NB4 (cell line): ENCODE measurements around the gene LTF.

Experiments
- DNase-seq: peaks from one replicate; pipeline ENCODE4 v3.0.0; 2010; ENCODE audit warnings: low read depth
- H3K4me3 ChIP-seq: one replicate; pipeline ENCODE4 v1.5.1; 2011; ENCODE audit warnings: mild to moderate bottlenecking, low read depth, low read length, moderate library complexity
- MAX ChIP-seq: IDR thresholded peaks from 2 replicates; pipeline ENCODE4 v1.6.1; 2011; ENCODE audit warnings: low read depth, low read length
- MYC ChIP-seq: IDR thresholded peaks from 2 replicates; pipeline ENCODE4 v1.6.1; 2011; ENCODE audit warnings: low read depth, low read length
- POLR2A ChIP-seq: IDR thresholded peaks from 2 replicates; pipeline ENCODE4 v1.6.1; 2011; ENCODE audit warnings: mild to moderate bottlenecking; ENCODE audit not compliant: insufficient read length; ENCODE audit errors: extremely low read depth
- TF ChIP-seq, protein P1 (sequence below): IDR thresholded peaks from one replicate; pipeline ENCODE4 v1.5.1; 2012; ENCODE audit warnings: low read depth, low read length

LTF gene

DNA sequence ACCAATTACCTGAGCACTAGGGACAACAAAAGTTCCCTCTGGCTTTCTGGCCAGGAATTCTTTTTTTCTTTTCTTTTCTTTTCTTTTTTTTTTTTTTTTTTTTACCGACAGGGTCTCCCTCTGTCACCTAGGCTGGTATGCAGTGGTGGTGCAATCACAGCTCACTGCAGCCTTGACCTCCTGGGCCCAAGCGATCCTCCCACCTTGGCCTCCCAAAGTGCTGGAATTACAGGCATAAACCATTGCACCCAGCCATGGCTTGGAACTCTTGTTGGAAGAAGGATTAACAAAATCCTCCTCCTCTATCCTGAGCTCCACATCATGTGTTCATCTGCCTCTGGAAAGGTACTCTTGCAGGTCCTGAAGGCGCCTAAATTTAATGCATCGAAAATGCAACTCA lies 2.9 kb upstream of the LTF start:
- H3K4me3 ChIP-seq = no peak overlapping the region
- TF ChIP-seq MYC = no peak
- no peak for TF ChIP-seq POLR2A
- TF ChIP-seq MAX = no peak
- TF ChIP-seq, protein P1, sequence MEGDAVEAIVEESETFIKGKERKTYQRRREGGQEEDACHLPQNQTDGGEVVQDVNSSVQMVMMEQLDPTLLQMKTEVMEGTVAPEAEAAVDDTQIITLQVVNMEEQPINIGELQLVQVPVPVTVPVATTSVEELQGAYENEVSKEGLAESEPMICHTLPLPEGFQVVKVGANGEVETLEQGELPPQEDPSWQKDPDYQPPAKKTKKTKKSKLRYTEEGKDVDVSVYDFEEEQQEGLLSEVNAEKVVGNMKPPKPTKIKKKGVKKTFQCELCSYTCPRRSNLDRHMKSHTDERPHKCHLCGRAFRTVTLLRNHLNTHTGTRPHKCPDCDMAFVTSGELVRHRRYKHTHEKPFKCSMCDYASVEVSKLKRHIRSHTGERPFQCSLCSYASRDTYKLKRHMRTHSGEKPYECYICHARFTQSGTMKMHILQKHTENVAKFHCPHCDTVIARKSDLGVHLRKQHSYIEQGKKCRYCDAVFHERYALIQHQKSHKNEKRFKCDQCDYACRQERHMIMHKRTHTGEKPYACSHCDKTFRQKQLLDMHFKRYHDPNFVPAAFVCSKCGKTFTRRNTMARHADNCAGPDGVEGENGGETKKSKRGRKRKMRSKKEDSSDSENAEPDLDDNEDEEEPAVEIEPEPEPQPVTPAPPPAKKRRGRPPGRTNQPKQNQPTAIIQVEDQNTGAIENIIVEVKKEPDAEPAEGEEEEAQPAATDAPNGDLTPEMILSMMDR = no peak
- no peak for DNase-seq

DNA sequence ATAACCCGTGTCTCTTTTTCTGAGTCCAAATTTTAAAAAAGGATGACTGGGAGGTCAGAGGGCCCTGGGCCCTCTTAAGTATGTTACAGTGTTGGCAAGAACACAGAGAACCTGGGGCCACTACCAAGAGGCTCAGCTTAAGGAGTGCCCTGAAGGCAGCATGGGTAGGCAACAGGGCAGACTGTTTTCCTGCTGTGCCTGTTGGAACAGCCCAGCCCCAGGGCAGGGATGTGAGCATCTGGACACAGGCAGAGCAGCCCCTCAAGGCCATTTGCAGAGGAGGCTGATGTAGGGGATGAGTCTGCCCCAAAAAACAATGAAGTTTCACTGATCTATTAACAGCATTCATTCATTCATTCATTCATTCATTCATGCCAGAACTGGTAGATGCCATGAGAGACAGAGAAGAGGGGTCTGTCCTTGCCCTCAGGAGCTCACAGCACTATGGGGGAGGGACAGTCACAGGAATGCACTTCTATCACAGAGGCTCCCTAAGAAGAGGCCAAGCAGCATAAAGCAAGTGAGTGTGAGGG lies 2.2 kb upstream of the LTF start:
- DNase-seq = no peak
- TF ChIP-seq POLR2A (no peak), MYC (no peak)
- TF ChIP-seq, protein P1 = no peak
- H3K4me3 ChIP-seq = no peak overlapping the region

GRCh38 chr3:46466273-46466672 lies 1.6 kb upstream of the LTF start:
- no peak for DNase-seq
- TF ChIP-seq MYC (no peak), POLR2A (no peak)
- no peak overlapping the region for H3K4me3 ChIP-seq

GRCh38 chr3:46465196-46465520 lies 453 bp upstream of the LTF start:
- H3K4me3 ChIP-seq = no peak overlapping the region
- DNase-seq = no peak
- TF ChIP-seq, protein P1 = no peak
- TF ChIP-seq POLR2A = no peak
- no peak for TF ChIP-seq MYC
- TF ChIP-seq MAX = no peak

DNA sequence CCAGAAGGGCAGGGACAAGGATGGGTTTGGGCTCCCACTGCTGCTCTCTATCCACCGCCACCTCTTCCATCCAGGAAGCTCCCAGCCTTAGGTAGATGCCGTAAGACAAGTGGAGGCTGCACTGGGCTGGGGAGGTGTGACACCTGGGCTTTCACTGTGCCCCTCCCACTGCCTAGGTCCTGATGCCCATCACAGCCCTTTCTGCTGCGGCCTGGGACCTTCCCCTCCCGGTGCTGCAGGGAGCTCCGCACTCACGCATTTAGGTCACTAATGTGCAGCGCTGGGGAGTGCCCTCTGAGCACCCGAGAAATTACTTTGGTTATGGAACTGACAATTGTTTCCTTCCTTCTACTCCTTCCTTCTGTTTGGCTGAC lies 850 bp downstream of the LTF start:
- TF ChIP-seq POLR2A = no peak
- TF ChIP-seq MAX = no peak
- TF ChIP-seq, protein P1 = no peak
- TF ChIP-seq MYC = no peak
- no peak for DNase-seq
- no peak overlapping the region for H3K4me3 ChIP-seq

GRCh38 chr3:46463120-46463867 lies 1.4 kb downstream of the LTF start:
- DNase-seq = no peak
- no peak overlapping the region for H3K4me3 ChIP-seq
- TF ChIP-seq MYC (no peak), POLR2A (no peak), MAX (no peak)
- TF ChIP-seq, protein P1 = no peak
